GM23338 (cell line): Measurements from ENCODE around the gene CD59.

ENCODE experiments used
- CREB1 ChIP-seq: fragments of 250-450 bp; sonication (Bioruptor Pico); IDR thresholded peaks from 2 replicates; pipeline ENCODE4 v1.5.0; 2020; ENCODE audit warnings: low read depth, mild to moderate bottlenecking, moderate library complexity
- CTCF ChIP-seq, 2 experiments: fragments of 200-600 bp in 1 of 2; sonication (generic) in 1 of 2; conservative IDR thresholded peaks; 2 replicates each; pipeline versions ENCODE4 v1.5.1 to v1.6.1; 2016 to 2017; ENCODE audit warnings: antibody characterized with exemption in 2 of 2, low read depth in 2 of 2, mild to moderate bottlenecking in 2 of 2, moderate library complexity in 1 of 2
- ETS1 ChIP-seq: IDR thresholded peaks from 2 replicates; pipeline ENCODE4 v1.6.1; 2016; ENCODE audit warnings: antibody characterized with exemption
- EZH2 ChIP-seq: fragments of 200-600 bp; sonication (generic); IDR thresholded peaks from one replicate; pipeline ENCODE4 v1.8.0; 2017; ENCODE audit warnings: antibody characterized with exemption, mild to moderate bottlenecking, low read depth; ENCODE audit not compliant: unreplicated experiment
- EZH2phosphoT487 ChIP-seq: fragments of 200-600 bp; sonication (generic); IDR thresholded peaks from one replicate; pipeline ENCODE4 v1.8.1; 2018; ENCODE audit warnings: antibody characterized with exemption; ENCODE audit not compliant: unreplicated experiment
- JUNB ChIP-seq: IDR thresholded peaks from one replicate; pipeline ENCODE4 v1.6.1; 2016; ENCODE audit warnings: antibody characterized with exemption; ENCODE audit not compliant: unreplicated experiment
- NANOG ChIP-seq: IDR thresholded peaks from 2 replicates; pipeline ENCODE4 v1.6.1; 2016; ENCODE audit warnings: antibody characterized with exemption, borderline replicate concordance
- POLR2AphosphoS5 ChIP-seq: IDR thresholded peaks from 2 replicates; pipeline ENCODE4 v1.6.1; 2016; ENCODE audit warnings: antibody characterized with exemption, low read depth
- REST ChIP-seq: IDR thresholded peaks from one replicate; pipeline ENCODE4 v1.6.1; 2018; ENCODE audit warnings: antibody characterized with exemption; ENCODE audit not compliant: unreplicated experiment
- ZNF114 ChIP-seq: fragments of 250-450 bp; sonication (Bioruptor Pico); IDR thresholded peaks from 2 replicates; pipeline ENCODE4 v1.5.0; 2020; ENCODE audit warnings: mild to moderate bottlenecking, moderate library complexity
- ZNF331 ChIP-seq: fragments of 250-450 bp; sonication (Bioruptor Pico); IDR thresholded peaks from 2 replicates; pipeline ENCODE4 v1.5.0; 2020; ENCODE audit warnings: low read depth, mild to moderate bottlenecking, moderate library complexity
- ZNF462 ChIP-seq: fragments of 250-450 bp; sonication (Bioruptor Pico); IDR thresholded peaks from 2 replicates; pipeline ENCODE4 v1.5.0; 2020; ENCODE audit warnings: mild to moderate bottlenecking, moderate library complexity

- TF ChIP-seq CTCF (conservative IDR thresholded peaks at IDR 0.05; ENCODE audit: low read depth in 2 of 2), result no peak
- TF ChIP-seq JUNB, result no peak
- TF ChIP-seq EZH2, result no peak
- no peak for TF ChIP-seq POLR2AphosphoS5
- no peak for TF ChIP-seq CREB1 (CRISPR knock-in tag)
- no peak for TF ChIP-seq EZH2phosphoT487
- TF ChIP-seq REST, result no peak
- TF ChIP-seq ZNF462 (CRISPR knock-in tag), result no peak
- no peak for TF ChIP-seq ZNF114 (CRISPR knock-in tag)
- TF ChIP-seq NANOG, result no peak
- no peak for TF ChIP-seq ETS1
- TF ChIP-seq ZNF331 (CRISPR knock-in tag), result no peak
Observed at GRCh38 chr11:33774736-33775466, 38.7 kb upstream of the CD59 start.
